ENCODE measurements around the gene RBFOX2. TPM values are rescaled to one million over a fixed set of nuclear protein-coding genes. Genes with fewer than 3 reads are reported as not detected.
"Not testable (repeated sequence)": the region's sequence is repeated elsewhere in the genome, so short reads cannot be mapped to it uniquely, and the experiment has no call there.

Gene RBFOX2
- total RNA-seq, 1 experiment from 2014 or later = 62.2 TPM

DNA sequence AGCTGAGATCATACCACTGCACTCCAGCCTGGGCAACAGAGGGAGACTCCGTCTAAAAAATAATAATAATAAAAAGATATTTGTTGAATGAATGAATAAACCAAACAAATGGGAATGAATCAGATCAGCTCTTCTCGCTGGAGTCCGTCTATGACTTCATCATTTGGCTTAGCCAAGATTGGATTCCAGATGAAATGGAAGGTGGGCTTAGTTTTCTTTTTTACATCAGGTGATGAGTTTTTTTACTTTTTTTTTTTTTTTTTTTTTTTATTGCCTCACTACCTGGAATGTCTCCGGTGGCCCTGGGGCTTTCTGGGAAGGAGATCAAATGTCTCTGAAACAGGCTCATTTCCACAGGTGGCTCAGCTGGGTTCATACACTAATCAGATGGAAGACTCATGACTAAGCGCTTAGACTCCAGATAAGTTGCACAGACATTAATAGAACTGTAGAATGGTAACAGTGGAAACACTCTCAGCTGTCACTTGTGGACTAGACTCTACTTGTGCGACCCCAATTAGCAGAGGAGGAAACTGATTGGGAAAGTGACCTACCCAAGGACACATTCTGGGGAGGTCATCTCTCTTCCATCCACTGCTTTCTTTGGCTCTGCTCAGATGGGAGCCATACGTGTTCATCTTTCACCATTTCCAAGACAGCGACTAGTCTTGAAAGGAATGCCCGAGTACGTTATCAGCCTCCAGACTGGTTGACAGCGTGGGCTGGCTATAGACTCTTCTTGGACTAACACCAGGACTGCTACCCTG, 20.5 kb upstream of the RBFOX2 start:
- DNase-seq (ENCODE audit: low spot score) = no peak
- in situ Hi-C loops (cut with HindIII; ENCODE audit: low sequenced_read_pairs) = no loop called here

DNA sequence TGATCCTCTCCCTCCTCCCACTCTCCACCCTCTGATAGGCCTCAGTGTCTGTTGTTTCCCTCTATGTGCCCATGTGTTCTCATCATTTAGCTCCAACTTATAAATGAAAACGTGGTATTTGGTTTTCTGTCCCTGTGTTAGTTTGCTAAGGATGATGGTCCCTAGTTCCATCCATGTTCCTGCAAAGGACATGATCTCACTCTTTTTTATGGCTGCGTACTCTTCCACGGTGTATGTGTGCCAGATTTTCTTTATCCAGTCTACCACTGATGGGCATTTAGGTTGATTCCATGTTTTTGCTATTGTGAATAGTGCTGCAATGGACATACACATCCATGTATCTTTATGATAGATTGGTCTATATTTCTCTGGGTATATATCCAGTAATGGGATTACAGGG, 15.9 kb upstream of the RBFOX2 start:
- DNase-seq (ENCODE audit: low spot score); in situ Hi-C loops (cut with HindIII; ENCODE audit: low sequenced_read_pairs): not testable (repeated sequence)

- in situ Hi-C loops (cut with HindIII; ENCODE audit: low sequenced_read_pairs) = no loop called here
Observed at GRCh38 chr22:36042240-36042639, 13.6 kb upstream of the RBFOX2 start.

GRCh38 chr22:36039125-36039524, 10.5 kb upstream of the RBFOX2 start:
- in situ Hi-C loops (cut with HindIII; ENCODE audit: low sequenced_read_pairs) = no loop called here
- no peak for DNase-seq (ENCODE audit: low spot score)

More at GRCh38 chr22:36042240-36042639, 13.6 kb upstream of the RBFOX2 start:
- no peak for DNase-seq (ENCODE audit: low spot score)

- in situ Hi-C loops (cut with HindIII; ENCODE audit: low sequenced_read_pairs) = no loop called here
- DNase-seq (ENCODE audit: low spot score) = no peak
Observed at GRCh38 chr22:36037102-36037758, 8.6 kb upstream of the RBFOX2 start.

GRCh38 chr22:36036167-36036624, 7.6 kb upstream of the RBFOX2 start:
- in situ Hi-C loops (cut with HindIII; ENCODE audit: low sequenced_read_pairs) = no loop called here
- no peak for DNase-seq (ENCODE audit: low spot score)

DNA sequence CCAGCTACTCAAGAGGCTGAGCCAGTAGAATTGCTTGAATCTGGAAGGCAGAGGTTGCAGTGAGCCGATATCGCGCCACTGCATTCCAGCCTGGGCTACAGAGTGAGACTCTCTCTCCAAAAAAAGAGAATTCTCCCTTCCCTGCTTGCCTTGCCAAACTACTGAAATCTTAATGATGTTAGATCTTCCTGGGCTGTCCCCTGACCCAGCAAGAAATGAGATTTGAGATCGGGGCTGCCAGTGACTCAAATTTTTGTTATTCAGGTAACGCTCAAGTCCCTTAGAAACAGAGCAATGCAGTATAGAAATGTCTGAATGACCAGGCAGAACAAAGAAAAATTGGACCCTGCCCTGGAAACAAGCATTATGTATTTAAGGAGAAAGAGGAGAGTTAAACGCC, 4.0 kb upstream of the RBFOX2 start:
- no peak for DNase-seq (ENCODE audit: low spot score)
- in situ Hi-C loops (cut with HindIII; ENCODE audit: low sequenced_read_pairs) = no loop called here

DNA sequence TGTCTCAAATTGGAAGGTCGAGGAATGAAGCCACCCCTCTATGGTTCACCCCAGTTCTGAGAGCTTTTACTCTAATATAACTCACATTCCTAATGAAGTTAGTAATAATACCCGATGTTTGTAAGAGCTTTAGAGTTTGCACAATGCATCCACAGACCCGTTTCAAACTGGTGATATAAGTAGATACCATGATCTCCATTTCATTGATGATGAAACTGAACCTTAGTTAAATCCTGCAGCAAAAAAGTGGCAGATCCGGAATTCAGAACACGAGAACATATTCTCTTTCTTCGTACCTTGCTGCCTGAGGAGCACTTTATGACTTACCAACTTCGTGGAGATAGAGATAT, 757 bp upstream of the RBFOX2 start:
- DNase-seq (ENCODE audit: low spot score) = no peak
- in situ Hi-C loops (cut with HindIII; ENCODE audit: low sequenced_read_pairs) = no loop called here

DNA sequence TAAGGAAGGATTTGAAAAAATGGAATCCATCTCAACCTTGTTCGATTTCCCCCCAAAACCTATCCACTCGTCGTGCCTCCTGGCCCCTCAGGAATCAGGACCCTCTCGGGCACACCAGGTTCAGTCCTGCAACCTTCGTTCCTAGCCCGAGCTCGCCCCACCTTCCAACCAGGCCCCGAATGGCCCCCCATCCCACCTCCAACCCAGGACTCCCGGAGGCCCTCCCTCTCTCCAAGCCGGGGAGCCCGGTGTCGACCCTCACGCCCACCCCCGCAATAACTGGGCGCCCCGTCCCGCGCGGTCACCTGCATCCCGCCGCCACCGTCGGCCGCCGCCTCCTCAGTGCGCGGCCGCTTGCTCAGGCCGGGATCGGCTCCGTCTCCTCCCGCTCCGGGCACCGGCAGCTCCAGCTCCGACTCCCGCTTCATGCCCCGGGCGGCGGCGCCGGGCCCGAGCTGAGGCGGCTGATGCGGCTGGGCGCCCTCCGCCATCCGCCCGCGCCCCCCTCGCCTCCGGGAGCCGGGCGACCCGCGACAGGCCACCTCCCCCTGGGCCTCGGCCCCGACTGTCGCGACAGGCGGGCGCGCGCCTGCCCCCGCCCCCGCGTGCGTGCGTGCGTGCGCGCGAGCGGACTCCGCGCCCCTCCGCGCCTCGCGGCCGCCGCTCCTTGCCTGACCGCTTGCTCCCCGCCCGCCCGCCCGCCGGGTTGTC, 534 bp downstream of the RBFOX2 start:
- in situ Hi-C loops (cut with HindIII; ENCODE audit: low sequenced_read_pairs) = no loop called here

DNA sequence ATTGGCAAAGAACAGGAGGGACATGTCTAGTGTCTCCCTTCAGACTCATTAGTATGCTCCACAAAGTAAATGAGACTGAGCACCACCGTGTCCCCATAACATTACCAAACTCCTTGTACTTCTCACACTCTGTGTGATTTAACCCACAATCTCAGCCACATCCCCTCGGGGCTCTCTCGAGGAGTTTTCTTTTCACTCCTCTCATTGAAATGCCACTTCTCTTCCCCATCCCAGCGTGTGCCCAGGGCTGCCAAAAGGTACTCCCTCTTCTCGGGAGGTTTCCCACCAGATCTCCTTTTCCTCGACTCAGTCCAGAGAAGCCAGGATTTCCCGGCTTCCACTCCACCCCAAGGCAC, 1.1 kb downstream of the RBFOX2 start:
- in situ Hi-C loops (cut with HindIII; ENCODE audit: low sequenced_read_pairs) = no loop called here
- DNase-seq (ENCODE audit: low spot score) = peak; percentile 54

More for the DNA sequence above, 534 bp downstream of the RBFOX2 start:
- peak; percentile 49 for DNase-seq (ENCODE audit: low spot score)

DNA sequence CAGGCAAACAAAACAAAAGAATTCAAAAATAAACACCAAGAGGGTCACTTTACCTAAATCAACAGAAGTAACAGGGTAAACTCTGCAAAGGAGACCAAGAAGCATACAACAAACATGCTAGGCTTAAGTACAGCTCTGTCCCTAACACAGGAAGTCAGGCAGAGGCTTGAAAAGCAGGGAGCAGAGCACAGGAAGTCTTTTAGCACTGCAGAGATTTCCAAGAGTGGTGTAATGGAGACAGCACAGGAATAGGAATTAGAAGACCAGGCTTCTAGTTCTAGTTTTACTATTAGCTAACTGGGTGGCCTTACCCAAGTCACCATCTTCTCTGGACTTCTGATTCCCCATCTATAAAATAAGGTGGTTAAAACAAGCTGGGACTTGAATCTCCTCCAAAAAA, 1.9 kb downstream of the RBFOX2 start:
- DNase-seq (ENCODE audit: low spot score) = peak; percentile 28
- in situ Hi-C loops (cut with HindIII; ENCODE audit: low sequenced_read_pairs) = no loop called here

DNA sequence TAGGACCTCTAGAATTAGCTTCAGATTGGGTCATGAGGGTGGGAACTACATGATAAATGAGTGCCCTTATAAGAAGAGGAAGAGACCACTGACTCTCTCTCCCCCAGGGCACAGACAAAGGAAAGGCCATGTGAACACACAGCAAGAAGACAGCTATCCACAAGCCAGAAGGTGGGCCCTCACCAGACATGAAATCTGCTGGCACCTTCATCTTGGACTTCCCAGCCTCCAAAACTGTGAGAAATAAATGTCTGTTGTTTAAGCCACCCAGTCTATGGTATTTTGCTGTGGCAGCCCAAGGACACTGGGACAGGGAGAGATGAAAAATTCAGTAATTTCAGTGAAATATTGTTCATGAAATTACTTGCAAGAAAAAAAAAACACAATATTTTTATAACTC, 5.9 kb downstream of the RBFOX2 start:
- in situ Hi-C loops (cut with HindIII; ENCODE audit: low sequenced_read_pairs) = no loop called here
- no peak for DNase-seq (ENCODE audit: low spot score)

- in situ Hi-C loops (cut with HindIII; ENCODE audit: low sequenced_read_pairs) = no loop called here
Observed at GRCh38 chr22:36022162-36022561, 6.5 kb downstream of the RBFOX2 start.

DNA sequence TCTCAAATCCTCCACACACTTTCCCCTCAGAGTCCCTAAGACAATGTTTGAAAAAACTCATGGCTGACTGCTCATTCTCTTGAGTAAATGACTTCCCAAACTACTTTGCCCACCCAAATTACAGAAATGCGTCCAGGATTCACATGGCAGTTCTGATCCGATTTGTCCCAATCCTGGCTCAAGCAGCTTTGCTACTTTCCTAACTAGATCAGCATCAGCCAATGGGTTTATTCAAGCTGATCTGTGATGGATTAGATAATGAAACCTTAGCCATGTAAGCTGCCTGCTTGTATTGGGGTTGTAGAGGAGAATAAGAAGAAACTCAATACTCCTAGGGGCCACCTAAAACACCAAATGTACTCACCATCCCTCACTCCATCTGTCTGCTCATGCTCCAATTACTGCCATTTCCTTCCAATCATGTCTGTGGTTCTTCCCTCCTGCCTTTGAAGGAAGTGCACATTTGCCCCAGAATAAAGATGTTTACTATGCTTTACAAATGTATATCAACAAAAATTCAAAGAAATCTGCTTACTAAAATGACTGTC, 6.9 kb downstream of the RBFOX2 start:
- DNase-seq (ENCODE audit: low spot score) = peak; percentile 17
- in situ Hi-C loops (cut with HindIII; ENCODE audit: low sequenced_read_pairs) = no loop called here

More at GRCh38 chr22:36022162-36022561, 6.5 kb downstream of the RBFOX2 start:
- no peak for DNase-seq (ENCODE audit: low spot score)

GRCh38 chr22:36020865-36021264, 7.8 kb downstream of the RBFOX2 start:
- in situ Hi-C loops (cut with HindIII; ENCODE audit: low sequenced_read_pairs); DNase-seq (ENCODE audit: low spot score): not testable (repeated sequence)

DNA sequence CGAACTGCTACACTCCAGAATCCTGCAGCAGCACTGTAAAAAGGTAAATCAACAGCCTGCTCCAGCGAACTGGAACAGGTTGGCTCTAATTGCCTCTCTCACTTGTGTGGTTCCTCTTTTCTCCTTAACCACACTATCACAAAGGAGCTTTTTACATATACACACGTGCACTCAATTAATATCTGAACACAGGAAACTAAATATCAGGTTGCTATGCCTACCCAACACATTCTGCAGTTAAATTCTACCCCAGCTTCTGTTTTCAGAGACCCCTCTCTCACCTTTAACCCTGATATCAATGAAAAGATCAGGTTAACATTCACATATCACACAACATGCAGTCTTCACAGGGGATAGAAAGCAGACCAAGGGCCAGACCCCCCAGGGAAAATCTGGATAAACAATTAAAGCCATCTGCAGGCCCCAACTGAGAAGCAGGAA, 11.0 kb downstream of the RBFOX2 start:
- no peak for DNase-seq (ENCODE audit: low spot score)
- in situ Hi-C loops (cut with HindIII; ENCODE audit: low sequenced_read_pairs) = no loop called here

- in situ Hi-C loops (cut with HindIII; ENCODE audit: low sequenced_read_pairs) = no loop called here
Observed at GRCh38 chr22:36016684-36017083, 11.9 kb downstream of the RBFOX2 start.

GRCh38 chr22:36015811-36016529, 12.7 kb downstream of the RBFOX2 start:
- in situ Hi-C loops (cut with HindIII; ENCODE audit: low sequenced_read_pairs) = no loop called here
- DNase-seq (ENCODE audit: low spot score) = no peak

More at GRCh38 chr22:36016684-36017083, 11.9 kb downstream of the RBFOX2 start:
- DNase-seq (ENCODE audit: low spot score) = no peak

DNA sequence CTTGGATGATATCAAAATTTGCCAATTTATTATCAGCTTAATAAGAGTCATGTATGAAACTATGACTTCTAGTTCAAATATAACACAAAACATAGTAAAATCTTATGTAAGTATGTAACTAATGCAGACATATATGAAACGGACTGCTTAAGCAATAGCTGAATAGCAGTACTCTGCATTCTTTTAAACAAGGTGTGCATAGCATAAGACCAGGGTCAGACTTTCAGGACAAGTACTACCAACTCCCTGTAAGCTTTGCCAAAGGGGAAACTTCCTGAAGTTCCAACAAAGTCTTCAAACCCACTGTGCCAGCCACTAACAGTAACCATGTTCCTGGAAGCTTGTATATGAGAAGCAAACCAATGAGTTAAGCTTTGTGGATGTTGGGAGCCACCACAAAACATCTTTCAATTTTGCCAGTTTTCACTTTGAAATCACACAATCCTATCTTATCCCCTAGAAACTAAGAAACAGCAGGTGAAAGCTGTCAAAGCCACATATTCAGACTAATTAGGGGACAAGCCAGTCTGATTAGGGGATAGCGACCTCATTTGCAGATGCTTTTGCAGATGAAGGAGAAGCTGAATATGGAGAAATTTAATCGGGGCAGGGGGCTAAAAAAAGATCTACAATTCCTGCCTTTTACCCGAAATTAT, 13.3 kb downstream of the RBFOX2 start:
- in situ Hi-C loops (cut with HindIII; ENCODE audit: low sequenced_read_pairs) = no loop called here
- no peak for DNase-seq (ENCODE audit: low spot score)
